ENCODE measurements around the gene GPM6B. TPM values are rescaled to one million over a fixed set of nuclear protein-coding genes. Genes with fewer than 3 reads are reported as not detected.

GPM6B gene
- total RNA-seq, 2 experiments from 2014 or later = not detected

DNA sequence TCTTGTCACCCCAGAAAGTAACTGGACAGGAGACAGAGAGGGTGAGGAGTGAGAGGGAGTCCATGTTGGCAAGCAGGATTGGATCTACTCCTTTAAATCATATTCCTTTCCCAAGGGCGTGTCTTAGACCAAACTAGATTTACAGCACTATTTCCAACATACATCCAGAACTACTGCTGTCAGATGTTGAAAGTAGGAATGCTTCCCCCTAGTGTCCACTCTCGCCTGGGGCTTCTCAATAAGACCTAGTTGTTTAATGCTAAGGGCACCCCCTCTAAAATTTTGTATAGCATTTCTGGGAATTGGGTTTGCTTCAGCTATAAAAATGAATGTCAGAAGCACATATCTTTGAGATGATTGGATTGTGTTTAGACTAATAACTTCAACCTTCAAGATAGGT is 69.1 kb downstream of the GPM6B start:
- peaks cover 17% of the 10 kb centered on the region; the same call in 1 of the 2 replicates for H3K79me2 ChIP-seq (ENCODE audit: insufficient read depth, low read depth, low read length)
- DNase-seq (ENCODE audit: low spot score) = peak; percentile 46

DNA sequence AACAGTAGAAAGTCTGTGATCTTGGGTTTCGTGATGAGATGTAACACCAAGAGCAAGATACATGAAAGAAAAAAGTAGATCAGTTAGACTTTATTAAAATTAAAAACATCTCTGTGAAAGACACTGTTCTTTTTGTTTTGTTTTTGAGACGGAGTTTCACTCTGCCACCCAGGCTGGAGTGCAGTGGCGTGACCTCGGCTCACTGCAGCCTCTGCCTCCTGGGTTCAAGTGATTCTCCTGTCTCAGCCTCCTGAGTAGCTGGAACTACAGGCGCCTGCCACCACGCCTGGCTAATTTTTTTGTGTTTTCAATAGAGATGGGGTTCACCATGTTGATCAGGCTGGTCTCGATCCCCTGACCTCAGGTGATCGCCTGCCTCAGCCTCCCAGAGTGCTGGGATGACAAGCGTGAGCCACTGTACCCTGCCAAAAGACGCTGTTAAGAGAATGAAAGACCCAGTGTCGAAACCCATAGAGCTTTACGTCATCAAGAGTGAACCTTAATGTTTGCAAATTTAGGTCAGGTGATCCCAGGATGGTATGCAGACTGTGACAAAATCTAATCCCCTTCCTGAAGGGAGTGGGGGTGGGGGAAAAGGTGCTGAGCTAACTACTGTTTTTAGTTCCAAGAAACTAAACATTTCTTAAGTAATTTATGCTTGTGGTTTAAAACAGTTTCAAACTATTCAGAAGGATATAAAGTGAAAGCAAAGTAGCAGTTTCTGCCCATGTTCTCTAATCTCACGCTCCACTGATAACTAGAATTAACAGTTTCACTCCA is 74.3 kb downstream of the GPM6B start:
- Histone ChIP-seq H3K4me1 (ENCODE audit: insufficient read depth, low read length, poor library complexity, severe bottlenecking) (peaks cover 47% of the 10 kb centered on the region), H3K79me2 (ENCODE audit: insufficient read depth, low read depth, low read length) (peaks cover 48% of the 10 kb centered on the region; the same call in 1 of the 2 replicates), H3K27ac (ENCODE audit: low read depth, low read length, poor library complexity, severe bottlenecking) (peak overlapping the region; percentile 78), H3K9me2 (ENCODE audit: insufficient read depth, low read length) (no peaks in the 10 kb centered on the region), H4K20me1 (ENCODE audit: insufficient read depth, low read length) (no peaks in the 10 kb centered on the region), H3K4me2 (ENCODE audit: low read length) (peak overlapping the region; percentile 66), H3K36me3 (ENCODE audit: insufficient read depth, low read length) (peaks cover 86% of the 10 kb centered on the region), H3K9me3 (ENCODE audit: low read length) (no peaks in the 10 kb centered on the region), H3K4me3 (ENCODE audit: low read depth, low read length, poor library complexity, severe bottlenecking) (peak overlapping the region; percentile 53), H2AFZ (ENCODE audit: low read length) (no peak overlapping the region)
- DNase-seq (ENCODE audit: low spot score) = peak; percentile 34
- BruUV-seq (replicated peaks) = TSS peak; percentile 87
- POLR2A ChIA-PET = interaction anchor here (1.0 to 2.7 kb wide), 5 partner anchors 8 to 44 kb away, joined by 3 to 15 read pairs (median 5); partner anchors contain the start of genes OFD1 and TRAPPC2
- CTCF ChIA-PET (ENCODE audit: unreplicated experiment) = no interaction called here
- TF ChIP-seq, protein P1, sequence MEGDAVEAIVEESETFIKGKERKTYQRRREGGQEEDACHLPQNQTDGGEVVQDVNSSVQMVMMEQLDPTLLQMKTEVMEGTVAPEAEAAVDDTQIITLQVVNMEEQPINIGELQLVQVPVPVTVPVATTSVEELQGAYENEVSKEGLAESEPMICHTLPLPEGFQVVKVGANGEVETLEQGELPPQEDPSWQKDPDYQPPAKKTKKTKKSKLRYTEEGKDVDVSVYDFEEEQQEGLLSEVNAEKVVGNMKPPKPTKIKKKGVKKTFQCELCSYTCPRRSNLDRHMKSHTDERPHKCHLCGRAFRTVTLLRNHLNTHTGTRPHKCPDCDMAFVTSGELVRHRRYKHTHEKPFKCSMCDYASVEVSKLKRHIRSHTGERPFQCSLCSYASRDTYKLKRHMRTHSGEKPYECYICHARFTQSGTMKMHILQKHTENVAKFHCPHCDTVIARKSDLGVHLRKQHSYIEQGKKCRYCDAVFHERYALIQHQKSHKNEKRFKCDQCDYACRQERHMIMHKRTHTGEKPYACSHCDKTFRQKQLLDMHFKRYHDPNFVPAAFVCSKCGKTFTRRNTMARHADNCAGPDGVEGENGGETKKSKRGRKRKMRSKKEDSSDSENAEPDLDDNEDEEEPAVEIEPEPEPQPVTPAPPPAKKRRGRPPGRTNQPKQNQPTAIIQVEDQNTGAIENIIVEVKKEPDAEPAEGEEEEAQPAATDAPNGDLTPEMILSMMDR (conservative IDR thresholded peaks at IDR 0.05; ENCODE audit: low read length) = no peak
- no peak for TF ChIP-seq EZH2phosphoT487 (IDR thresholded peaks at IDR 0.05; ENCODE audit: borderline replicate concordance, low read depth, low read length)
- intact Hi-C loops (cut with micrococcal nuclease; ENCODE audit: unreplicated experiment) = no loop called here

More for the DNA sequence above, 69.1 kb downstream of the GPM6B start:
- Histone ChIP-seq H3K9me2 (ENCODE audit: insufficient read depth, low read length) (no peaks in the 10 kb centered on the region), H3K27ac (ENCODE audit: low read depth, low read length, poor library complexity, severe bottlenecking) (no peak overlapping the region), H4K20me1 (ENCODE audit: insufficient read depth, low read length) (no peaks in the 10 kb centered on the region), H3K4me2 (ENCODE audit: low read length) (no peak overlapping the region), H3K4me1 (ENCODE audit: insufficient read depth, low read length, poor library complexity, severe bottlenecking) (peaks cover 46% of the 10 kb centered on the region), H2AFZ (ENCODE audit: low read length) (no peak overlapping the region), H3K36me3 (ENCODE audit: insufficient read depth, low read length) (peaks cover 94% of the 10 kb centered on the region), H3K4me3 (ENCODE audit: low read depth, low read length, poor library complexity, severe bottlenecking) (no peak overlapping the region), H3K9me3 (ENCODE audit: low read length) (no peaks in the 10 kb centered on the region)
- intact Hi-C loops (cut with micrococcal nuclease; ENCODE audit: unreplicated experiment) = no loop called here
- ChIA-PET POLR2A (interaction anchor here (1.1 to 2.8 kb wide), 2 partner anchors 10 to 12 kb away, joined by 3 to 20 read pairs; no protein-coding TSS in a partner anchor), CTCF (ENCODE audit: unreplicated experiment) (no interaction called here)
- no TSS peak for BruUV-seq (replicated peaks)
- TF ChIP-seq, protein P1 (conservative IDR thresholded peaks at IDR 0.05; ENCODE audit: low read length) = peak; percentile 69
- TF ChIP-seq EZH2phosphoT487 (IDR thresholded peaks at IDR 0.05; ENCODE audit: borderline replicate concordance, low read depth, low read length) = no peak

DNA sequence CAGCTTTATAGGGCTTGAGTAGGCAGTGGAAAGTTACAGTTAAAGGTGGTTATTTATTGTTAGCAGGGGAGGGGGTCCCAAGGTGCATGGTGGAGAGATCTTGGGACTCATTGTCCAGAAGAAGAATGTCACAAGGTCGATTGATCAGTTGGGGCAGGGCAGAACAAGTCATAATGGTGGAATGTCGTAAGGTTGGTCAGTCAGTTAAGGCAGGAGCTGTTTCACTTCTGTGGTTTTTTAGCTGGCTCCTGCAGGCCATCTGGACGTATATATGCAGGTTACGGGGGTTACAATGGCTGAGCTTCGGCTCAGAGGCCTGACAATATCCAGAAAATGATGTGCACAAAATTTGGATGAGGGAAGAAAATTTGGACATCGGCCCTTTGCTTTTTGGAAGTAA is 75.2 kb downstream of the GPM6B start:
- Histone ChIP-seq H3K4me1 (ENCODE audit: insufficient read depth, low read length, poor library complexity, severe bottlenecking) (peaks cover 56% of the 10 kb centered on the region), H3K9me2 (ENCODE audit: insufficient read depth, low read length) (no peaks in the 10 kb centered on the region), H4K20me1 (ENCODE audit: insufficient read depth, low read length) (no peaks in the 10 kb centered on the region), H3K36me3 (ENCODE audit: insufficient read depth, low read length) (peaks cover 85% of the 10 kb centered on the region), H2AFZ (ENCODE audit: low read length) (no peak overlapping the region), H3K9me3 (ENCODE audit: low read length) (no peaks in the 10 kb centered on the region), H3K79me2 (ENCODE audit: insufficient read depth, low read depth, low read length) (peaks cover 57% of the 10 kb centered on the region), H3K27ac (ENCODE audit: low read depth, low read length, poor library complexity, severe bottlenecking) (peak overlapping the region; percentile 78), H3K4me3 (ENCODE audit: low read depth, low read length, poor library complexity, severe bottlenecking) (peak overlapping the region; percentile 53), H3K4me2 (ENCODE audit: low read length) (peak overlapping the region; percentile 66)
- TF ChIP-seq EZH2phosphoT487 (IDR thresholded peaks at IDR 0.05; ENCODE audit: borderline replicate concordance, low read depth, low read length) = no peak
- TF ChIP-seq, protein P1 (conservative IDR thresholded peaks at IDR 0.05; ENCODE audit: low read length) = no peak
- no peak for DNase-seq (ENCODE audit: low spot score)
- intact Hi-C loops (cut with micrococcal nuclease; ENCODE audit: unreplicated experiment) = no loop called here
- POLR2A ChIA-PET = interaction anchor here (1.0 to 2.7 kb wide), 4 partner anchors 10 to 53 kb away, joined by 3 to 15 read pairs (median 6); no protein-coding TSS in a partner anchor
- no TSS peak for BruUV-seq (replicated peaks)
- CTCF ChIA-PET (ENCODE audit: unreplicated experiment) = no interaction called here
